ENCODE results near the gene LMO2. TPM values are rescaled to one million over a fixed set of nuclear protein-coding genes. Genes with fewer than 3 reads are reported as not detected.

The LMO2 gene
- total and polyA plus RNA-seq, 12 donors: 12.4 to 40.8 (median 30.8) TPM

DNA sequence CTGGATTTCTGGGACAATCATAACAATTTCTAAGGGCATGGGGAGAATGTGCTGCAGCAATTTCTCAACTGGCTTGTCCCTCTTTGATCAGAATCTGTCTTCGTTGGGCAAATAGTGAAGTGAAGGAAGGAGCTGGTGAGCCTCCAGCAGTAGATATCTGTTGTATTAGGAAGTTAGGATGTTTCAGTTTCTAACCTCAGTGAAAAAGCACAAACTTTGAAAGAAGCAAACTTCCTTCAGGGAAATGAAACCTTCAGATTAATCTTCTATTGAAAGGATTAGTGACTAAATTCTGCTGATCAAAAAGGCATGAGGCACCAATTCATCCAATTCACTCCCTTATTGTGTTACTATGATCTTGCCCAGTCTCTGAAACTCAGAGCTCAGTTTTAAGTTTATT lies 24.3 kb downstream of the LMO2 start:
- no peak for TF ChIP-seq POLR2A (IDR thresholded peaks at IDR 0.05)
- TF ChIP-seq, protein P1, sequence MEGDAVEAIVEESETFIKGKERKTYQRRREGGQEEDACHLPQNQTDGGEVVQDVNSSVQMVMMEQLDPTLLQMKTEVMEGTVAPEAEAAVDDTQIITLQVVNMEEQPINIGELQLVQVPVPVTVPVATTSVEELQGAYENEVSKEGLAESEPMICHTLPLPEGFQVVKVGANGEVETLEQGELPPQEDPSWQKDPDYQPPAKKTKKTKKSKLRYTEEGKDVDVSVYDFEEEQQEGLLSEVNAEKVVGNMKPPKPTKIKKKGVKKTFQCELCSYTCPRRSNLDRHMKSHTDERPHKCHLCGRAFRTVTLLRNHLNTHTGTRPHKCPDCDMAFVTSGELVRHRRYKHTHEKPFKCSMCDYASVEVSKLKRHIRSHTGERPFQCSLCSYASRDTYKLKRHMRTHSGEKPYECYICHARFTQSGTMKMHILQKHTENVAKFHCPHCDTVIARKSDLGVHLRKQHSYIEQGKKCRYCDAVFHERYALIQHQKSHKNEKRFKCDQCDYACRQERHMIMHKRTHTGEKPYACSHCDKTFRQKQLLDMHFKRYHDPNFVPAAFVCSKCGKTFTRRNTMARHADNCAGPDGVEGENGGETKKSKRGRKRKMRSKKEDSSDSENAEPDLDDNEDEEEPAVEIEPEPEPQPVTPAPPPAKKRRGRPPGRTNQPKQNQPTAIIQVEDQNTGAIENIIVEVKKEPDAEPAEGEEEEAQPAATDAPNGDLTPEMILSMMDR (IDR thresholded peaks at IDR 0.05): no peak
- intact Hi-C loops (cut with DNase I): no loop called here
- H3K4me3 ChIP-seq: no peak overlapping the region
- no peaks in the 10 kb centered on the region for H3K9me3 ChIP-seq (replicated peaks in 1 of 3)
- peaks cover 7% of the 10 kb centered on the region for H3K27me3 ChIP-seq
- DNase-seq: no peak
- H3K4me1 ChIP-seq (replicated peaks in 1 of 2): peaks cover 9 to 16% of the 10 kb centered on the region in 2 donors
- H3K36me3 ChIP-seq (replicated peaks in 1 of 2): no peaks in the 10 kb centered on the region
- peak overlapping the region in 1 of 5 donors; percentile 82 for H3K27ac ChIP-seq
- 36 to 68% (median 54%) methylated on average over 1 of the region's 1 CpG for WGBS, 4 donors

GRCh38 chr11:33866936-33867335 lies 24.9 kb downstream of the LMO2 start:
- no peaks in the 10 kb centered on the region for H3K9me3 ChIP-seq (replicated peaks in 1 of 3)
- peaks cover 7% of the 10 kb centered on the region for H3K27me3 ChIP-seq
- WGBS, 4 donors: 71 to 90% (median 79%) methylated on average over 2 of the region's 2 CpGs
- H3K27ac ChIP-seq: no peak overlapping the region
- no peak overlapping the region for H3K4me3 ChIP-seq
- peaks cover 9 to 16% of the 10 kb centered on the region in 2 donors for H3K4me1 ChIP-seq (replicated peaks in 1 of 2)
- no peak for DNase-seq
- intact Hi-C loops (cut with DNase I): no loop called here
- H3K36me3 ChIP-seq (replicated peaks in 1 of 2): no peaks in the 10 kb centered on the region
- TF ChIP-seq, protein P1 (IDR thresholded peaks at IDR 0.05): no peak
- no peak for TF ChIP-seq POLR2A (IDR thresholded peaks at IDR 0.05)

- no peak overlapping the region for H3K4me3 ChIP-seq
- TF ChIP-seq, protein P1 (IDR thresholded peaks at IDR 0.05): no peak
- TF ChIP-seq POLR2A (IDR thresholded peaks at IDR 0.05): no peak
- 57 to 60% (median 60%) methylated on average over 1 to 16 of the region's 16 CpGs; no CpG with 5 or more reads in 1 of the 4 donors for WGBS, 4 donors
- H3K4me1 ChIP-seq (replicated peaks in 1 of 2): peaks cover 7 to 9% of the 10 kb centered on the region in 2 donors
- H3K9me3 ChIP-seq (replicated peaks in 1 of 3): no peaks in the 10 kb centered on the region
- no peak overlapping the region for H3K27ac ChIP-seq
- intact Hi-C loops (cut with DNase I): no loop called here
- H3K27me3 ChIP-seq: peaks cover 7% of the 10 kb centered on the region
- no peaks in the 10 kb centered on the region for H3K36me3 ChIP-seq (replicated peaks in 1 of 2)
- DNase-seq: no peak
These were observed 27.4 kb downstream of the LMO2 start for GRCh38 chr11:33864479-33864878.

GRCh38 chr11:33863418-33864172 lies 28.3 kb downstream of the LMO2 start:
- Histone ChIP-seq H3K27me3 (peaks cover 4% of the 10 kb centered on the region), H3K36me3 (replicated peaks in 1 of 2) (no peaks in the 10 kb centered on the region), H3K4me3 (no peak overlapping the region), H3K9me3 (replicated peaks in 1 of 3) (no peaks in the 10 kb centered on the region), H3K4me1 (replicated peaks in 1 of 2) (peaks cover 2 to 3% of the 10 kb centered on the region in 2 donors), H3K27ac (no peak overlapping the region)
- TF ChIP-seq, protein P1 (IDR thresholded peaks at IDR 0.05): no peak
- TF ChIP-seq POLR2A (IDR thresholded peaks at IDR 0.05): no peak
- intact Hi-C loops (cut with DNase I): no loop called here
- WGBS, 4 donors: 66 to 77% (median 75%) methylated on average over 7 of the region's 7 CpGs
- no peak for DNase-seq
